Right atrium auricular region (tissue), 2 donors: ENCODE results near the gene EIF4EBP3. TPM values are rescaled to one million over a fixed set of nuclear protein-coding genes. Genes with fewer than 3 reads are reported as not detected.

ENCODE experiments used
- DNase-seq: peaks from one replicate; pipeline ENCODE4 v3.0.0-alpha.2; 2019; ENCODE audit warnings: low spot score
- H3K27ac ChIP-seq, 2 donors: fragments of 200-600 bp; sonication (generic); 1 replicate in 1 of 2; 2 replicates in 1 of 2; pipeline ENCODE4 v1.5.1; 2016 to 2019
- H3K27me3 ChIP-seq, 2 donors: fragments of 200-600 bp; sonication (generic); one replicate each; pipeline versions ENCODE4 v1.5.1 to v1.6.0; 2017 to 2019
- H3K36me3 ChIP-seq: fragments of 200-600 bp; sonication (generic); one replicate; pipeline ENCODE4 v1.5.1; 2016
- H3K4me1 ChIP-seq, 2 donors: fragments of 200-600 bp; sonication (generic); one replicate each; pipeline versions ENCODE4 v1.5.1 to v1.6.0; 2017 to 2019
- H3K4me3 ChIP-seq, 2 donors: fragments of 200-600 bp; sonication (generic); 1 replicate in 1 of 2; 2 replicates in 1 of 2; pipeline ENCODE4 v1.5.1; 2017 to 2019; ENCODE audit warnings: mild to moderate bottlenecking in 1 of 2, moderate library complexity in 1 of 2
- H3K9me3 ChIP-seq, 2 donors: fragments of 200-600 bp; sonication (generic); one replicate each; pipeline ENCODE4 v1.5.1; 2019
- total RNA-seq, 2 donors: library from RNA; depleted of rRNA; stranded (reverse); fragments of >200 nt; gene quantifications; one replicate each; pipeline ENCODE4 v1.1.0, GENCODE V29; 2016
- TF ChIP-seq, protein P1 (sequence below), 2 donors: fragments of 200-600 bp; sonication (generic); IDR thresholded peaks; one replicate each; pipeline ENCODE4 v1.5.1; 2019; ENCODE audit warnings: antibody characterized with exemption in 2 of 2

EIF4EBP3 gene
- total RNA-seq, 2 donors from 2014 or later: 12.8 to 16.8 TPM

DNA sequence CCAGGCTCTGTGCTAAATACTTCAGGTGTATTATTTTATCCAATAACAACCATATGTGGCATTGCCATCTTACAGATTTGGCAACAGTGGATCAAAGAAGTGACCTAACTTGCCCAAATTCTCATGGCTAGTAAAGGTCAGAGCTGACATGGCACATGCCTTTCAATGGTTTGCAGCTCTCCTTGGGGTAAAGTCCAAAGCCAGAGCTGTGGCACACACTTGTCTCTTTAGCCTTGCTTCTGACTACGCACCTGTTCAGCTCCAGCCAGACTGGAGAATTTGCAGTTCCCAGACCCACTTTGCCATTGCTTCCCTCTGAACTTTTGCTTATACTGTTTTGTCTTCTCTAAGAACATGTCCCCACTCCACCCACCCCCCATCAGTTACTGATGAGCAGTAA is 23.0 kb downstream of the EIF4EBP3 start:
- Histone ChIP-seq H3K27ac (peak overlapping the region; percentile 71 to 74), H3K36me3 (peaks cover 20% of the 10 kb centered on the region), H3K9me3 (no peaks in the 10 kb centered on the region), H3K27me3 (no peaks in the 10 kb centered on the region), H3K4me3 (no peak overlapping the region), H3K4me1 (peaks cover 0 to 76% of the 10 kb centered on the region in 2 donors)
- TF ChIP-seq, protein P1, sequence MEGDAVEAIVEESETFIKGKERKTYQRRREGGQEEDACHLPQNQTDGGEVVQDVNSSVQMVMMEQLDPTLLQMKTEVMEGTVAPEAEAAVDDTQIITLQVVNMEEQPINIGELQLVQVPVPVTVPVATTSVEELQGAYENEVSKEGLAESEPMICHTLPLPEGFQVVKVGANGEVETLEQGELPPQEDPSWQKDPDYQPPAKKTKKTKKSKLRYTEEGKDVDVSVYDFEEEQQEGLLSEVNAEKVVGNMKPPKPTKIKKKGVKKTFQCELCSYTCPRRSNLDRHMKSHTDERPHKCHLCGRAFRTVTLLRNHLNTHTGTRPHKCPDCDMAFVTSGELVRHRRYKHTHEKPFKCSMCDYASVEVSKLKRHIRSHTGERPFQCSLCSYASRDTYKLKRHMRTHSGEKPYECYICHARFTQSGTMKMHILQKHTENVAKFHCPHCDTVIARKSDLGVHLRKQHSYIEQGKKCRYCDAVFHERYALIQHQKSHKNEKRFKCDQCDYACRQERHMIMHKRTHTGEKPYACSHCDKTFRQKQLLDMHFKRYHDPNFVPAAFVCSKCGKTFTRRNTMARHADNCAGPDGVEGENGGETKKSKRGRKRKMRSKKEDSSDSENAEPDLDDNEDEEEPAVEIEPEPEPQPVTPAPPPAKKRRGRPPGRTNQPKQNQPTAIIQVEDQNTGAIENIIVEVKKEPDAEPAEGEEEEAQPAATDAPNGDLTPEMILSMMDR (IDR thresholded peaks at IDR 0.05): no peak
- no peak for DNase-seq

DNA sequence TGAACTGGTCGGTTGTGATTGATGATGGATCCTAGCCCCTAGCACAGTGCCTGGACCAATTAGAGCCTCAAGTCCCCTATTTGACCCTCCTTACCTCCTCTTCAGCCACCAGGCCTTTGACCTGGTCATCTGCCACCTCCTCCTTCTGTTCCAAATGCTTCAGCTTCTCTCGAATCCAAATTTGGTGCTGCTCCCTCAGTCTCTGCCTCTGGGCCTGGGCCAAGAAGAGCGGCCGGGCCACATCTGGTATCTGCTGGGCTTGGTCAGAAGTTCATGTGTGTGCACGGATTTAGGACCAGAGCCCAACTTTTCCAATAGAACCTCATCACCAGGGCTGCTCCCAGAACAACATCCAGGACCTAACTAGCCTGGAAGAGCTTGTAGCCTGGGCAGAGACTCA is 23.6 kb downstream of the EIF4EBP3 start:
- Histone ChIP-seq H3K27ac (peak overlapping the region; percentile 71 to 74), H3K9me3 (no peaks in the 10 kb centered on the region), H3K27me3 (no peaks in the 10 kb centered on the region), H3K36me3 (peaks cover 20% of the 10 kb centered on the region), H3K4me3 (no peak overlapping the region), H3K4me1 (peaks cover 0 to 69% of the 10 kb centered on the region in 2 donors)
- TF ChIP-seq, protein P1 (IDR thresholded peaks at IDR 0.05): no peak
- DNase-seq: no peak

DNA sequence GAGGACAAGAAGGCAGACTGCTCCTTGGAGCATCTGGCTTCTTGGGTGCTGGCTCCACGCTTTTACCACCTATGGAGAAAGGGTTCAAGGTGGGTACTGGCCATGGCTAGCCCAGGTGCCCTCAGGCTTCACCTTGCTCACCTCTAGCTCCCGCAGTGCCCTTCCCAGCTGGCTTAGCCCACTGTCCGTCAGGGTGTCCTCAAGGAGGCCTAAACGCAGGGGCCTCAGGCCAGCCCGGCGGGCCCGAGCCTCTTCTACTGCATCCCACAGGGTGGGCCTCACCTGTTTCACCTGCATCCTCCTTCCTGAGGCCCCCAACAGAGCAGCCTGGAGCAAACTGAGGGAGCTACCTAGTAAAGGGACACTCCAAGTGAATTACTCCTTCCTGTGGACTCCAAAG is 26.2 kb downstream of the EIF4EBP3 start:
- H3K4me3 ChIP-seq: no peak overlapping the region
- TF ChIP-seq, protein P1 (IDR thresholded peaks at IDR 0.05): no peak
- no peaks in the 10 kb centered on the region for H3K27me3 ChIP-seq
- H3K36me3 ChIP-seq: no peaks in the 10 kb centered on the region
- no peaks in the 10 kb centered on the region for H3K9me3 ChIP-seq
- no peak for DNase-seq
- peaks cover 0 to 44% of the 10 kb centered on the region in 2 donors for H3K4me1 ChIP-seq
- no peak overlapping the region for H3K27ac ChIP-seq

DNA sequence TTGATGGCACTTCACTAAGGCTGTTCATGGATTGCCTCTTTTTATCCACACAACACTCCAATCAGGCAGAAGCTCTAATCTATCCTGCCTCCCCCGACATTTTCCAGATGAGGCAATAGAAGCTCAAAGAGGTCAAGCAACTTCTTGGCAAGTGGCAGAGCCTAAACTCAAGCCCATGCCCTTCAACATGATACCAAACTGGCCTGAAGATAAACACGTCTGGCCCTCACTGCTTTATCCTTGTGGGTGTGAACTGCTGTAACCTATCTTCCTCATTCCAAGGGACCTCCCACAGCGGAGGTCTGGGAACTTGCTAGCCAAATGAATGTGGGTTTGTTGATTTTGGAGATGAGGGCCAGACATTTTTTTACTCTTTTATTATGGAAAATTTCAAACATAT is 26.7 kb downstream of the EIF4EBP3 start:
- Histone ChIP-seq H3K9me3 (no peaks in the 10 kb centered on the region), H3K4me3 (no peak overlapping the region), H3K4me1 (peaks cover 0 to 39% of the 10 kb centered on the region in 2 donors), H3K27ac (no peak overlapping the region), H3K36me3 (no peaks in the 10 kb centered on the region), H3K27me3 (no peaks in the 10 kb centered on the region)
- DNase-seq: no peak
- TF ChIP-seq, protein P1 (IDR thresholded peaks at IDR 0.05): no peak

DNA sequence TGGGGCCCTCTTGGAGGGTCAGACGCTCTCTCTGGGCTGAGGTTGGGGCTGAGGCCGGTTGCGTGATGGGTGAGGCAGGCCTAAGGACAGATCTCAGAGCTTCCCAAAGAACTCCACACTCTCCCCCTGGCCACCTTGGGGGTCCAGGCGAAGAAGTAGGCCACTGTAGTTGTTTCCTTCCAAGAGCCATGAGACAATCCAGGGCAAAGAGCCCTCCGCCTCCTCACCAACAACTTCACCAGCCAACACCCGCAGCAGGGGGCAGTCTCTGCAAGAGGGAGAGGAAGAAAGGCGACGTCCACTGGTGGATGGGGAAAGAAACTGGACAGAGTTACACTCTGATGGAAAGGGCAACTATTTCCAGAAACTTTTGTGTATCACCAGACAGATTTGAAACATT is 27.8 kb downstream of the EIF4EBP3 start:
- H3K27ac ChIP-seq: no peak overlapping the region
- no peak for DNase-seq

More for the DNA sequence above, 27.8 kb downstream of the EIF4EBP3 start:
- TF ChIP-seq, protein P1 (IDR thresholded peaks at IDR 0.05): peak in 1 of 2 donors; percentile 44
- H3K4me1 ChIP-seq: peaks cover 0 to 27% of the 10 kb centered on the region in 2 donors
- no peak overlapping the region for H3K4me3 ChIP-seq
- no peaks in the 10 kb centered on the region for H3K36me3 ChIP-seq
- no peaks in the 10 kb centered on the region for H3K9me3 ChIP-seq
- H3K27me3 ChIP-seq: no peaks in the 10 kb centered on the region
